ENCODE measurements around the gene TP53I13. TPM values are rescaled to one million over a fixed set of nuclear protein-coding genes. Genes with fewer than 3 reads are reported as not detected.

Gene TP53I13
- total RNA-seq (2014; rRNA removed; shearing (Covaris generic); ENCODE audit: low replicate concordance): 43.8 and 122 TPM in 2 replicates

- Histone ChIP-seq H3K27me3 (ENCODE audit: low read length) (no peaks in the 10 kb centered on the region), H3K79me2 (ENCODE audit: low read length) (peaks cover 28% of the 10 kb centered on the region), H2AFZ (ENCODE audit: low read length) (peak within 1 kb of the TSS; percentile 79; the same call in 1 of the 2 replicates), H3K36me3 (ENCODE audit: insufficient read depth, low read length) (peaks cover 4% of the 10 kb centered on the region; the same call in 1 of the 2 replicates), H3K9me2 (replicated peaks; ENCODE audit: insufficient read depth, low read length) (no peaks in the 10 kb centered on the region), H3K4me1 (ENCODE audit: low read length) (peaks cover 30% of the 10 kb centered on the region), H3K4me3 (ENCODE audit: low read length) (peak within 1 kb of the TSS; percentile 93), H3K4me2 (ENCODE audit: low read depth, low read length, poor library complexity, severe bottlenecking) (peak within 1 kb of the TSS; percentile 87), H4K20me1 (ENCODE audit: insufficient read depth, low read depth, low read length) (peaks cover 10% of the 10 kb centered on the region; the same call in 1 of the 2 replicates), H3K27ac (ENCODE audit: low read length) (peak within 1 kb of the TSS; percentile 89), H3K9me3 (ENCODE audit: low read length) (no peaks in the 10 kb centered on the region), H3K9ac (ENCODE audit: low read length) (peak within 1 kb of the TSS; percentile 90)
- DNase-seq: peak; percentile 97
Observed at GRCh38 chr17:29568331-29569244, at the start of gene TP53I13. Gene TP53I13, plus strand, starts transcription at chr17:29568701. Its CDS starts 58 bp downstream, at chr17:29568759.

GRCh38 chr17:29524692-29525091 lies 43.8 kb upstream of the TP53I13 start:
- H3K4me3 ChIP-seq (ENCODE audit: low read length): no peak overlapping the region
- no peaks in the 10 kb centered on the region for H3K9me3 ChIP-seq (ENCODE audit: low read length)
- H2AFZ ChIP-seq (ENCODE audit: low read length): no peak overlapping the region
- peaks cover 17% of the 10 kb centered on the region; the same call in 1 of the 2 replicates for H3K36me3 ChIP-seq (ENCODE audit: insufficient read depth, low read length)
- DNase-seq: no peak
- no peak overlapping the region for H3K4me2 ChIP-seq (ENCODE audit: low read depth, low read length, poor library complexity, severe bottlenecking)
- peaks cover 13% of the 10 kb centered on the region; the same call in 1 of the 2 replicates for H3K79me2 ChIP-seq (ENCODE audit: low read length)
- no peak overlapping the region for H3K27ac ChIP-seq (ENCODE audit: low read length)
- no peaks in the 10 kb centered on the region for H4K20me1 ChIP-seq (ENCODE audit: insufficient read depth, low read depth, low read length)
- H3K9me2 ChIP-seq (replicated peaks; ENCODE audit: insufficient read depth, low read length): no peaks in the 10 kb centered on the region
- no peak overlapping the region for H3K9ac ChIP-seq (ENCODE audit: low read length)
- H3K4me1 ChIP-seq (ENCODE audit: low read length): no peaks in the 10 kb centered on the region
- H3K27me3 ChIP-seq (ENCODE audit: low read length): no peaks in the 10 kb centered on the region

DNA sequence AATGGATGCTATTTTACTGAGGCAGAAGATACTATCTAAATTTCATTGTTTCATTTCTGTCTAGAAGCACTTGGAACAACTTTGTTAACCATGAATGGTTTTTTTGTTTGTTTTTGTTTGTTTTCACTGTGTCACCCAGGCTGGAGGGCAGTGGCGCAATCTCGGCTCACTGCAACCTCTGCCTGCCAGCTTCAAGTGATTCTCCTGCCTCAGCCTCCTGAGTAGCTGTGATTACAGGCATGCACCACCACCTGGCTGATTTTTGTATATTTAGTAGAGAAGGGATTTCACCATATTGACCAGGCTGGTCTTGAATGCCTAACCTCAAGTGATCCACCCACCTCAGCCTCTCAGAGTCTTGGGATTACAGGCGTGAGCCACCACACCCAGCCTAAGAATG lies 42.2 kb upstream of the TP53I13 start:
- Histone ChIP-seq H2AFZ (ENCODE audit: low read length) (no peak overlapping the region), H3K4me3 (ENCODE audit: low read length) (no peak overlapping the region), H3K79me2 (ENCODE audit: low read length) (peaks cover 18% of the 10 kb centered on the region; the same call in 1 of the 2 replicates), H3K27ac (ENCODE audit: low read length) (no peak overlapping the region), H3K4me1 (ENCODE audit: low read length) (no peaks in the 10 kb centered on the region), H3K36me3 (ENCODE audit: insufficient read depth, low read length) (peaks cover 24% of the 10 kb centered on the region), H3K9ac (ENCODE audit: low read length) (no peak overlapping the region), H3K4me2 (ENCODE audit: low read depth, low read length, poor library complexity, severe bottlenecking) (no peak overlapping the region), H3K9me2 (replicated peaks; ENCODE audit: insufficient read depth, low read length) (no peaks in the 10 kb centered on the region), H3K27me3 (ENCODE audit: low read length) (no peaks in the 10 kb centered on the region), H3K9me3 (ENCODE audit: low read length) (no peaks in the 10 kb centered on the region), H4K20me1 (ENCODE audit: insufficient read depth, low read depth, low read length) (no peaks in the 10 kb centered on the region)
- no peak for DNase-seq

DNA sequence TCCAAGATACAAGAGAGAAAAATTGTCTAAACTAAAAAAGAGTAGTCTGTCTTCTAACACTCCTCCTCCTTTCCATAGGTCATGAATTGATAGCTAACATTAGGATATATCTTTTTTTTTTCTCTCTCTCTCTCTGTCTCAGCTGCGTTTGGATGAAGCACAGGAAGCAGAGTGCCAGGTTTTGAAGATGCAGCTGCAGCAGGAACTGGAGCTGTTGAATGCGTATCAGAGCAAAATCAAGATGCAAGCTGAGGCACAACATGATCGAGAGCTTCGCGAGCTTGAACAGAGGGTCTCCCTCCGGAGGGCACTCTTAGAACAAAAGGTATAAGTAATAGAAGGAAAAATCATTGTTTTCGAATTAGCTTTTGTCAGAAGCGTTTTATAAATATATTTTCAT lies 34.5 kb upstream of the TP53I13 start:
- Histone ChIP-seq H3K4me2 (ENCODE audit: low read depth, low read length, poor library complexity, severe bottlenecking) (no peak overlapping the region), H3K27ac (ENCODE audit: low read length) (no peak overlapping the region), H4K20me1 (ENCODE audit: insufficient read depth, low read depth, low read length) (no peaks in the 10 kb centered on the region), H3K4me3 (ENCODE audit: low read length) (no peak overlapping the region), H2AFZ (ENCODE audit: low read length) (no peak overlapping the region), H3K36me3 (ENCODE audit: insufficient read depth, low read length) (peaks cover 22% of the 10 kb centered on the region), H3K4me1 (ENCODE audit: low read length) (no peaks in the 10 kb centered on the region), H3K27me3 (ENCODE audit: low read length) (no peaks in the 10 kb centered on the region), H3K9ac (ENCODE audit: low read length) (no peak overlapping the region), H3K9me2 (replicated peaks; ENCODE audit: insufficient read depth, low read length) (no peaks in the 10 kb centered on the region), H3K79me2 (ENCODE audit: low read length) (peaks cover 17% of the 10 kb centered on the region), H3K9me3 (ENCODE audit: low read length) (no peaks in the 10 kb centered on the region)
- no peak for DNase-seq

GRCh38 chr17:29544066-29544465 lies 24.4 kb upstream of the TP53I13 start:
- Histone ChIP-seq H3K4me1 (ENCODE audit: low read length) (no peaks in the 10 kb centered on the region), H3K27me3 (ENCODE audit: low read length) (no peaks in the 10 kb centered on the region), H3K4me2 (ENCODE audit: low read depth, low read length, poor library complexity, severe bottlenecking) (no peak overlapping the region), H3K9me2 (replicated peaks; ENCODE audit: insufficient read depth, low read length) (no peaks in the 10 kb centered on the region), H3K27ac (ENCODE audit: low read length) (no peak overlapping the region), H3K79me2 (ENCODE audit: low read length) (peaks cover 2% of the 10 kb centered on the region; the same call in 1 of the 2 replicates), H4K20me1 (ENCODE audit: insufficient read depth, low read depth, low read length) (no peaks in the 10 kb centered on the region), H2AFZ (ENCODE audit: low read length) (no peak overlapping the region), H3K9ac (ENCODE audit: low read length) (no peak overlapping the region), H3K4me3 (ENCODE audit: low read length) (no peak overlapping the region), H3K36me3 (ENCODE audit: insufficient read depth, low read length) (peaks cover 38% of the 10 kb centered on the region; the same call in 1 of the 2 replicates), H3K9me3 (ENCODE audit: low read length) (no peaks in the 10 kb centered on the region)
- DNase-seq: no peak

GRCh38 chr17:29546085-29546484 lies 22.4 kb upstream of the TP53I13 start:
- H3K27ac ChIP-seq (ENCODE audit: low read length): no peak overlapping the region
- peaks cover 38% of the 10 kb centered on the region; the same call in 1 of the 2 replicates for H3K36me3 ChIP-seq (ENCODE audit: insufficient read depth, low read length)
- H3K9me2 ChIP-seq (replicated peaks; ENCODE audit: insufficient read depth, low read length): no peaks in the 10 kb centered on the region
- H4K20me1 ChIP-seq (ENCODE audit: insufficient read depth, low read depth, low read length): no peaks in the 10 kb centered on the region
- H3K27me3 ChIP-seq (ENCODE audit: low read length): no peaks in the 10 kb centered on the region
- no peak overlapping the region for H2AFZ ChIP-seq (ENCODE audit: low read length)
- H3K9me3 ChIP-seq (ENCODE audit: low read length): no peaks in the 10 kb centered on the region
- no peak overlapping the region for H3K4me3 ChIP-seq (ENCODE audit: low read length)
- H3K4me1 ChIP-seq (ENCODE audit: low read length): no peaks in the 10 kb centered on the region
- peaks cover 2% of the 10 kb centered on the region; the same call in 1 of the 2 replicates for H3K79me2 ChIP-seq (ENCODE audit: low read length)
- no peak for DNase-seq
- H3K9ac ChIP-seq (ENCODE audit: low read length): no peak overlapping the region
- H3K4me2 ChIP-seq (ENCODE audit: low read depth, low read length, poor library complexity, severe bottlenecking): no peak overlapping the region

DNA sequence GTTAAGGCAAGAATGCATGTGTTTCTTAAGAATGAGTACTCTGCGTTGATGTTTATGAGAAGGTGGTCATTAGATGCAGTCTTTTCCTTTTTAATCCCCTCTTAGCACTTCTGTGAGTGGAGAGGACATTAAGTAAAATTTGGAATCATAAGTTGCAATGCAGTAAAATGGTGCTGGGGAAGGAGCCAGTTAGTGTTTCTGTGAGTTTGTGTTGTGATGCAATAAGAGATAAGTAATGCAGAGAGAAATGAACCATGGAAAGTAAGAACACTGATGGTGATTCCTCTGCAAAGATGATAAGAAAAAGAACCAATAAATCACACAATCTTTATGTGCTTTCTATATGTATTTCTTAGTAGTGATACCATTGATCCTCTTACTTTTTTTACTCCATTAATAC lies 21.7 kb upstream of the TP53I13 start:
- H3K36me3 ChIP-seq (ENCODE audit: insufficient read depth, low read length): peaks cover 38% of the 10 kb centered on the region; the same call in 1 of the 2 replicates
- no peaks in the 10 kb centered on the region for H3K4me1 ChIP-seq (ENCODE audit: low read length)
- H3K9me3 ChIP-seq (ENCODE audit: low read length): no peaks in the 10 kb centered on the region
- no peak for DNase-seq
- no peak overlapping the region for H3K4me3 ChIP-seq (ENCODE audit: low read length)
- H4K20me1 ChIP-seq (ENCODE audit: insufficient read depth, low read depth, low read length): no peaks in the 10 kb centered on the region
- no peak overlapping the region for H2AFZ ChIP-seq (ENCODE audit: low read length)
- no peaks in the 10 kb centered on the region for H3K27me3 ChIP-seq (ENCODE audit: low read length)
- H3K9me2 ChIP-seq (replicated peaks; ENCODE audit: insufficient read depth, low read length): no peaks in the 10 kb centered on the region
- H3K27ac ChIP-seq (ENCODE audit: low read length): no peak overlapping the region
- H3K9ac ChIP-seq (ENCODE audit: low read length): no peak overlapping the region
- H3K4me2 ChIP-seq (ENCODE audit: low read depth, low read length, poor library complexity, severe bottlenecking): no peak overlapping the region
- H3K79me2 ChIP-seq (ENCODE audit: low read length): peaks cover 2% of the 10 kb centered on the region; the same call in 1 of the 2 replicates

DNA sequence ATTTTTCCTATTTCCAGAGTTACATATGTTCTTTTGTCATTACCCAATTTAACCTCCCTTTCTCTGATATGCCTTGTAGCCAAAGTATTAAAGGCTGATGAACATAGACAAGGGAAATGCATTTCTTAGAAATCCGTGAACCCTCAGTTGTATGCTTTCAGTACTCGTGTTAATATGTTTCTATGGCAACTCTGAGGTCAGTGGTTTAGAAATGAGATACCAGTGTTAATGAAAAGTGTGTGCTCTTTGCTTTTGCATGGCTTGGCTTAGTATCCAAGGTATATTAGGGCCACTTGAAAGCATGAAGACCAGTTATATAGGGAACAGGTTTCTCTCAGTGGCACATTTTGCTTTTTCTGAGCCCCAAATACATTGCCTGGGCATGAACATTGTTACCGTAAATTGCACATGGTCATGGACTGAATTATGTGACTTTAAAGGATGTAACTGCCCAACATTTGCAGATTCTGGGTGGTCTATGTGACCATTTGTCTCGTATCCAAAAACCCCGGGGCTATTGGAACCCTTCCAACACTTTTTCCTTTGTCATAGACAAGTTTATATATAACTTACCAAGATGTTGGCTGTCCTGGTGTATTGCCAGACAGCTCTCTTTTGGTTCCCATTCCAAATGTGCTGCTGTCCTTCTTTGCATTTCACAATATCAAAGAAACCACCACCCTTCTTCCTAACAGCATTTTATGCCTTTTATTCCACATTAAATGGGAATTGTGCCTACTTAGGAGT lies 19.2 kb upstream of the TP53I13 start:
- Histone ChIP-seq H3K9me2 (replicated peaks; ENCODE audit: insufficient read depth, low read length) (no peaks in the 10 kb centered on the region), H3K79me2 (ENCODE audit: low read length) (peaks cover 2% of the 10 kb centered on the region; the same call in 1 of the 2 replicates), H2AFZ (ENCODE audit: low read length) (no peak overlapping the region), H3K27ac (ENCODE audit: low read length) (no peak overlapping the region), H3K9ac (ENCODE audit: low read length) (no peak overlapping the region), H4K20me1 (ENCODE audit: insufficient read depth, low read depth, low read length) (no peaks in the 10 kb centered on the region), H3K27me3 (ENCODE audit: low read length) (no peaks in the 10 kb centered on the region), H3K4me1 (ENCODE audit: low read length) (no peaks in the 10 kb centered on the region), H3K9me3 (ENCODE audit: low read length) (no peaks in the 10 kb centered on the region), H3K4me3 (ENCODE audit: low read length) (no peak overlapping the region), H3K4me2 (ENCODE audit: low read depth, low read length, poor library complexity, severe bottlenecking) (no peak overlapping the region), H3K36me3 (ENCODE audit: insufficient read depth, low read length) (peaks cover 18% of the 10 kb centered on the region; the same call in 1 of the 2 replicates)
- no peak for DNase-seq

Data from Karpas-422 (cell line).